Naive thymus-derived CD8-positive, alpha-beta T cell (primary cell): ENCODE results near the gene C1orf159. TPM values are rescaled to one million over a fixed set of nuclear protein-coding genes. Genes with fewer than 3 reads are reported as not detected.
"Not testable (repeated sequence)": the region's sequence is repeated elsewhere in the genome, so short reads cannot be mapped to it uniquely, and the experiment has no call there.

ENCODE experiments used
- ATAC-seq, 2 donors: fragments of 150-1000 bp; cut with Tn5 transposase in 1 of 2; sonication (Bioruptor Pico), chemical (Tn5 transposase) in 1 of 2; 1 replicate in 1 of 2; 2 replicates in 1 of 2; pipeline ENCODE4 v1.10.0; 2021; ENCODE audit warnings: mild to moderate bottlenecking in 2 of 2, moderate library complexity in 2 of 2
- POLR2A ChIA-PET: fragments of 350-600 bp; sonication (Branson Sonifier 250); formaldehyde crosslinking; loops from one replicate; lab custom pipeline; 2021; ENCODE audit warnings: antibody characterized with exemption; lab: Charles Lee
- DNase-seq, 10 donors: peaks; one replicate each; pipeline versions ENCODE4 v3.0.0 to v3.0.0-alpha.2; 2020 to 2022
- H3K27ac Mint-ChIP-seq, 10 donors: one replicate each; pipeline ENCODE4 v1.8.0; 2020 to 2022; ENCODE audit warnings: mild to moderate bottlenecking in 10 of 10, mixed read lengths in 10 of 10, moderate library complexity in 4 of 10, inconsistent platforms in 1 of 10
- H3K27me3 Mint-ChIP-seq, 5 donors: one replicate each; pipeline ENCODE4 v1.8.0; 2021 to 2022; ENCODE audit warnings: mixed read lengths in 5 of 5
- H3K36me3 Mint-ChIP-seq, 3 donors: one replicate each; pipeline ENCODE4 v1.8.0; 2020 to 2022; ENCODE audit warnings: mixed read lengths in 3 of 3, mild to moderate bottlenecking in 2 of 3, inconsistent platforms in 1 of 3
- H3K4me1 Mint-ChIP-seq, 4 donors: one replicate each; pipeline ENCODE4 v1.8.0; 2021 to 2022; ENCODE audit warnings: mixed read lengths in 4 of 4
- H3K4me3 Mint-ChIP-seq, 10 donors: one replicate each; pipeline ENCODE4 v1.8.0; 2020 to 2022; ENCODE audit warnings: mild to moderate bottlenecking in 10 of 10, mixed read lengths in 10 of 10, moderate library complexity in 6 of 10, inconsistent platforms in 1 of 10
- H3K9me3 Mint-ChIP-seq, 9 donors: one replicate each; pipeline ENCODE4 v1.8.0; 2020 to 2022; ENCODE audit warnings: mixed read lengths in 9 of 9, mild to moderate bottlenecking in 3 of 9, inconsistent platforms in 1 of 9, moderate library complexity in 1 of 9
- polyA plus RNA-seq, 3 donors: library from polyadenylated mRNA; unstranded; fragments of 300-500 nt; fragmentation: Illumina TruSeq; gene quantifications; one replicate each; pipeline ENCODE4 v1.2.3, GENCODE V29; 2021
- total RNA-seq, 8 experiments: library from RNA in 2 of 8; stranded (reverse) in 2 of 8; gene quantifications; one replicate each; pipeline ENCODE4 v1.2.3 and lab custom pipeline; 2021 to 2026

The C1orf159 gene
- total and polyA plus RNA-seq, 5 experiments from 2014 or later: 3.2 to 26.5 (median 10.7) TPM

- Mint-ChIP-seq H3K4me1 (peaks cover 9 to 23% (median 18%) of the 10 kb centered on the region in 4 donors), H3K27me3 (peaks cover 0 to 10% (median 0%) of the 10 kb centered on the region in 5 donors), H3K36me3 (no peaks in the 10 kb centered on the region), H3K9me3 (no peaks in the 10 kb centered on the region), H3K27ac (peak overlapping the region in 5 of 10 donors; percentile 31 to 79 (median 52)), H3K4me3 (peak overlapping the region; percentile 49 to 90 (median 71))
- DNase-seq (no peak), ATAC-seq (no peak)
- POLR2A ChIA-PET: interaction anchor here (0.8 to 0.9 kb wide), 2 partner anchors 84 to 307 kb away, joined by 4 read pairs; partner anchors contain the start of gene AURKAIP1
These were observed 47.9 kb downstream of the C1orf159 start for GRCh38 chr1:1067860-1068516.

- H3K4me3 Mint-ChIP-seq: peak overlapping the region in 2 of 10 donors; percentile 29 to 33
- no peak for ATAC-seq
- no peak for DNase-seq
- no peaks in the 10 kb centered on the region for H3K36me3 Mint-ChIP-seq
- POLR2A ChIA-PET: no interaction called here
- peaks cover 9 to 25% (median 21%) of the 10 kb centered on the region in 4 donors for H3K4me1 Mint-ChIP-seq
- H3K27me3 Mint-ChIP-seq: peaks cover 0 to 5% (median 0%) of the 10 kb centered on the region in 5 donors
- H3K9me3 Mint-ChIP-seq: no peaks in the 10 kb centered on the region
- no peak overlapping the region for H3K27ac Mint-ChIP-seq
These were observed 48.5 kb downstream of the C1orf159 start for GRCh38 chr1:1067284-1067859.

GRCh38 chr1:1066403-1067283 is 49.2 kb downstream of the C1orf159 start:
- peaks cover 0 to 4% (median 0%) of the 10 kb centered on the region in 5 donors for H3K27me3 Mint-ChIP-seq
- DNase-seq: no peak
- POLR2A ChIA-PET: no interaction called here

GRCh38 chr1:1065940-1066304 is 50.0 kb downstream of the C1orf159 start:
- peak overlapping the region in 2 of 10 donors; percentile 13 to 69 for H3K27ac Mint-ChIP-seq
- not testable (repeated sequence) for DNase-seq, ATAC-seq, H3K9me3 Mint-ChIP-seq, H3K27me3 Mint-ChIP-seq, H3K36me3 Mint-ChIP-seq, H3K4me3 Mint-ChIP-seq
- POLR2A ChIA-PET: interaction anchor here (0.8 kb wide), 1 partner anchor 51 kb away, joined by 3 read pairs; no protein-coding TSS in a partner anchor
- peaks cover 9 to 28% (median 23%) of the 10 kb centered on the region in 4 donors for H3K4me1 Mint-ChIP-seq

More at GRCh38 chr1:1066403-1067283, 49.2 kb downstream of the C1orf159 start:
- Mint-ChIP-seq H3K4me1 (peaks cover 9 to 25% (median 22%) of the 10 kb centered on the region in 4 donors), H3K9me3 (no peaks in the 10 kb centered on the region), H3K36me3 (no peaks in the 10 kb centered on the region), H3K4me3 (peak overlapping the region in 5 of 10 donors; percentile 26 to 55 (median 45)), H3K27ac (peak overlapping the region in 5 of 10 donors; percentile 5 to 66 (median 41))
- no peak for ATAC-seq

- Mint-ChIP-seq H3K36me3 (no peaks in the 10 kb centered on the region), H3K4me1 (peaks cover 12 to 29% (median 25%) of the 10 kb centered on the region in 4 donors), H3K27ac (peak overlapping the region in 4 of 10 donors; percentile 13 to 69 (median 54)), H3K9me3 (no peaks in the 10 kb centered on the region), H3K27me3 (peaks cover 0 to 11% (median under 1%) of the 10 kb centered on the region in 5 donors), H3K4me3 (peak overlapping the region in 4 of 10 donors; percentile 5 to 54 (median 17))
- DNase-seq (no peak), ATAC-seq (no peak)
- POLR2A ChIA-PET: interaction anchor here (0.5 to 1.8 kb wide), 4 partner anchors 9 to 51 kb away, joined by 3 to 7 read pairs (median 6); partner anchors contain the start of gene RNF223
These were observed 50.5 kb downstream of the C1orf159 start for GRCh38 chr1:1065265-1065939.

- H3K27ac Mint-ChIP-seq: peak overlapping the region in 7 of 10 donors; percentile 31 to 94 (median 76)
- H3K4me3 Mint-ChIP-seq: peak overlapping the region in 8 of 10 donors; percentile 28 to 74 (median 57)
- DNase-seq (peak; percentile 68 to 91 (median 73)), ATAC-seq (peak; percentile 60 to 69)
- H3K4me1 Mint-ChIP-seq: peaks cover 16 to 32% (median 27%) of the 10 kb centered on the region in 4 donors
- peaks cover 0 to 17% (median 4%) of the 10 kb centered on the region in 5 donors for H3K27me3 Mint-ChIP-seq
- no peaks in the 10 kb centered on the region for H3K9me3 Mint-ChIP-seq
- H3K36me3 Mint-ChIP-seq: no peaks in the 10 kb centered on the region
- POLR2A ChIA-PET: interaction anchor here (0.5 to 1.8 kb wide), 11 partner anchors 11 to 83 kb away, joined by 3 to 7 read pairs (median 4); partner anchors contain the start of genes PERM1 and RNF223
These were observed 51.7 kb downstream of the C1orf159 start for GRCh38 chr1:1063945-1064831.

GRCh38 chr1:1063261-1063944 is 52.5 kb downstream of the C1orf159 start:
- no peaks in the 10 kb centered on the region for H3K9me3 Mint-ChIP-seq
- POLR2A ChIA-PET: interaction anchor here (0.6 to 1.8 kb wide), 9 partner anchors 11 to 82 kb away, joined by 3 to 7 read pairs (median 4); partner anchors contain the start of genes ISG15, PERM1 and RNF223
- H3K27ac Mint-ChIP-seq: peak overlapping the region in 5 of 10 donors; percentile 38 to 77 (median 65)
- DNase-seq (no peak), ATAC-seq (no peak)
- peak overlapping the region in 3 of 10 donors; percentile 43 to 60 (median 57) for H3K4me3 Mint-ChIP-seq
- H3K4me1 Mint-ChIP-seq: peaks cover 16 to 36% (median 32%) of the 10 kb centered on the region in 4 donors
- no peaks in the 10 kb centered on the region for H3K36me3 Mint-ChIP-seq
- peaks cover 0 to 23% (median 5%) of the 10 kb centered on the region in 5 donors for H3K27me3 Mint-ChIP-seq

GRCh38 chr1:1062348-1063163 is 53.3 kb downstream of the C1orf159 start:
- DNase-seq: no peak
- peak overlapping the region in 6 of 10 donors; percentile 10 to 47 (median 36) for H3K4me3 Mint-ChIP-seq
- H3K27ac Mint-ChIP-seq: peak overlapping the region in 2 of 10 donors; percentile 22 to 60
- POLR2A ChIA-PET: interaction anchor here (1.0 kb wide), 2 partner anchors 31 to 49 kb away, joined by 3 to 4 read pairs; partner anchors contain the start of gene ISG15
- peaks cover 13 to 35% (median 31%) of the 10 kb centered on the region in 4 donors for H3K4me1 Mint-ChIP-seq
- peaks cover 0 to 31% (median 9%) of the 10 kb centered on the region in 5 donors for H3K27me3 Mint-ChIP-seq
- no peak for ATAC-seq
- no peaks in the 10 kb centered on the region for H3K9me3 Mint-ChIP-seq
- H3K36me3 Mint-ChIP-seq: no peaks in the 10 kb centered on the region

GRCh38 chr1:1061682-1062345 is 54.1 kb downstream of the C1orf159 start:
- Mint-ChIP-seq H3K4me3 (peak overlapping the region in 6 of 10 donors; percentile 23 to 70 (median 40)), H3K36me3 (no peaks in the 10 kb centered on the region), H3K27ac (peak overlapping the region in 1 of 10 donors; percentile 8), H3K9me3 (no peaks in the 10 kb centered on the region), H3K4me1 (peaks cover 13 to 33% (median 30%) of the 10 kb centered on the region in 4 donors), H3K27me3 (peaks cover 0 to 32% (median 9%) of the 10 kb centered on the region in 5 donors)
- DNase-seq: no peak
- POLR2A ChIA-PET: no interaction called here
- no peak for ATAC-seq
